Hematopoietic multipotent progenitor cell treated with erythropoietin and hydrocortisone succinate and interleukin-3 and kit ligand, for 8 days (in vitro differentiated cells): Measurements from ENCODE around the gene MED12L.

Source experiments
- DNase-seq: peaks from one replicate; pipeline ENCODE4 v3.0.0-alpha.2; 2015

The MED12L gene

GRCh38 chr3:151430821-151431484 is 345.5 kb downstream of the MED12L start:
- DNase-seq: no peak

GRCh38 chr3:151431940-151432339 is 346.5 kb downstream of the MED12L start:
- peak; percentile 87 for DNase-seq

- DNase-seq: no peak
Measured at GRCh38 chr3:151432616-151433372, 347.3 kb downstream of the MED12L start.

- DNase-seq: no peak
Measured at GRCh38 chr3:151434151-151434890, 348.9 kb downstream of the MED12L start.

GRCh38 chr3:151436675-151437446 is 351.4 kb downstream of the MED12L start:
- no peak for DNase-seq

GRCh38 chr3:151437906-151438305 is 352.4 kb downstream of the MED12L start:
- no peak for DNase-seq

GRCh38 chr3:151439652-151440125 is 354.2 kb downstream of the MED12L start:
- DNase-seq: peak; percentile 66

GRCh38 chr3:151440940-151441339 is 355.5 kb downstream of the MED12L start:
- no peak for DNase-seq

- DNase-seq: no peak
Measured at GRCh38 chr3:151443583-151443982, 358.1 kb downstream of the MED12L start.

- DNase-seq: no peak
Measured at GRCh38 chr3:151445273-151446001, 360.0 kb downstream of the MED12L start.

GRCh38 chr3:151446002-151446340 is 360.5 kb downstream of the MED12L start:
- DNase-seq: no peak

GRCh38 chr3:151452368-151452767 is 366.9 kb downstream of the MED12L start:
- DNase-seq: no peak

- DNase-seq: no peak
Measured at GRCh38 chr3:151452841-151453240, 367.4 kb downstream of the MED12L start.

- no peak for DNase-seq
Measured at GRCh38 chr3:151456065-151456464, 370.6 kb downstream of the MED12L start.

GRCh38 chr3:151459358-151459757 is 373.9 kb downstream of the MED12L start:
- DNase-seq: no peak

- DNase-seq: no peak
Measured at GRCh38 chr3:151460228-151460627, 374.8 kb downstream of the MED12L start.

GRCh38 chr3:151460774-151461450 is 375.4 kb downstream of the MED12L start, which contains the start of gene IGSF10:
Gene IGSF10, minus strand, starts transcription at chr3:151461061. Its CDS starts 2,352 bp downstream, at chr3:151458709.
- no peak for DNase-seq

- DNase-seq: no peak
Measured at GRCh38 chr3:151462278-151462780, 376.9 kb downstream of the MED12L start.

GRCh38 chr3:151462991-151463390 is 377.5 kb downstream of the MED12L start:
- DNase-seq: no peak

- DNase-seq: no peak
Measured at GRCh38 chr3:151467069-151467468, 381.6 kb downstream of the MED12L start.

GRCh38 chr3:151468284-151468917 is 382.9 kb downstream of the MED12L start:
- DNase-seq: peak; percentile 78
